ENCODE results near the gene MASP1. TPM values are rescaled to one million over a fixed set of nuclear protein-coding genes. Genes with fewer than 3 reads are reported as not detected.

Gene MASP1
- polyA plus RNA-seq, 3 donors from 2014 or later, result not detected

DNA sequence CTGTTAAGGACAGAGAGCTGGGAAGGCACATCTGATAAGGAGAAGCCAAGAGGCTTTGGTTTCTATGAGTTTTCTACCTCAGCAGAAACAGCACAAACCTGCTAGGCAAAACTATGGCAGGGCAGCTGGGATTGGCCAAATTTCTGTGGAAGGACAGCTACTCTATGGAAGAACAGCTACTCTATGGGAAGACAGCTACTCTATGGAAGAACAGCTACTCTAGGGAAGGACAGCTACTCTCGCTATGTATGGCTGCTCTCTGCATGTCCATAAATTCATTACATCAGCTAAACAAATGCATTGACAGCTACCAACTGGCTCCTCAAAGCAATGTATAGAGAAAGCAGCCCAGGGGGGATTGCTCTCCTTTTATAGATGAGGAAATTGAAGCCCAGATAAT lies 24.8 kb downstream of the MASP1 start:
- no peak overlapping the region for H3K27ac Mint-ChIP-seq
- H3K4me3 Mint-ChIP-seq, result no peak overlapping the region
- DNase-seq, result no peak
- no peaks in the 10 kb centered on the region for H3K4me1 Mint-ChIP-seq
- H3K9me3 Mint-ChIP-seq, result peaks cover 0 to 2% (median 0%) of the 10 kb centered on the region in 6 donors
- peaks cover 0 to 9% (median 5%) of the 10 kb centered on the region in 3 donors for H3K27me3 Mint-ChIP-seq (ENCODE audit: low read depth in 3 of 3)
- H3K36me3 Mint-ChIP-seq, result no peaks in the 10 kb centered on the region

- H3K4me1 Mint-ChIP-seq, result no peaks in the 10 kb centered on the region
- no peak overlapping the region for H3K4me3 Mint-ChIP-seq
- H3K9me3 Mint-ChIP-seq, result peaks cover 0 to 2% (median 0%) of the 10 kb centered on the region in 6 donors
- H3K27me3 Mint-ChIP-seq (ENCODE audit: low read depth in 3 of 3), result peaks cover 0 to 8% (median 5%) of the 10 kb centered on the region in 3 donors
- H3K27ac Mint-ChIP-seq, result no peak overlapping the region
- H3K36me3 Mint-ChIP-seq, result no peaks in the 10 kb centered on the region
- no peak for DNase-seq
Measured at GRCh38 chr3:187265461-187265955, 26.0 kb downstream of the MASP1 start.

GRCh38 chr3:187264911-187265310 lies 26.6 kb downstream of the MASP1 start:
- Mint-ChIP-seq H3K27me3 (ENCODE audit: low read depth in 3 of 3) (peaks cover 0 to 5% (median 4%) of the 10 kb centered on the region in 3 donors), H3K4me3 (no peak overlapping the region)

DNA sequence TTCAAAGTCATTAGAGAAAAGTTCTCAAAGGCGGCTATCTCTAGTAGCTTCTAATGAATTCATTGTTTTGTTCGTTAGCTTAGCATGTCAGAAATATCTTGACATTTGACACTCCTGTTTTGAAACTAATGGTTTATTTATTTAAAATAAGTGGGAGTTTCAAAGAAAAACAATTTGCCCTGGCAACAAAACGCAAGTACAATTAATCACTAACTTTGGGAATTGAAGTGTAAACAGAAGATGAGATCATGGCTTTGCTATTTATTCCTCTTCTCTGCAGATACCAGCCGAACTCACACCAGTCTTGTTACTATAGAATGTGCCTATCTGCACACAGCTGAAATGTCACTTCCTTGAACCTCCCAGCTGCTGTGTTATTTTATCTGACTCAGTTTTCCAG lies 27.5 kb downstream of the MASP1 start:
- Mint-ChIP-seq H3K4me1 (no peaks in the 10 kb centered on the region), H3K27me3 (ENCODE audit: low read depth in 3 of 3) (peaks cover 0 to 9% (median 4%) of the 10 kb centered on the region in 3 donors), H3K9me3 (peaks cover 0 to 2% (median 0%) of the 10 kb centered on the region in 6 donors), H3K4me3 (no peak overlapping the region), H3K36me3 (no peaks in the 10 kb centered on the region), H3K27ac (no peak overlapping the region)
- no peak for DNase-seq

More at GRCh38 chr3:187264911-187265310, 26.6 kb downstream of the MASP1 start:
- no peak for DNase-seq
- Mint-ChIP-seq H3K9me3 (peaks cover 0 to 2% (median 0%) of the 10 kb centered on the region in 6 donors), H3K27ac (no peak overlapping the region), H3K36me3 (no peaks in the 10 kb centered on the region), H3K4me1 (no peaks in the 10 kb centered on the region)

DNA sequence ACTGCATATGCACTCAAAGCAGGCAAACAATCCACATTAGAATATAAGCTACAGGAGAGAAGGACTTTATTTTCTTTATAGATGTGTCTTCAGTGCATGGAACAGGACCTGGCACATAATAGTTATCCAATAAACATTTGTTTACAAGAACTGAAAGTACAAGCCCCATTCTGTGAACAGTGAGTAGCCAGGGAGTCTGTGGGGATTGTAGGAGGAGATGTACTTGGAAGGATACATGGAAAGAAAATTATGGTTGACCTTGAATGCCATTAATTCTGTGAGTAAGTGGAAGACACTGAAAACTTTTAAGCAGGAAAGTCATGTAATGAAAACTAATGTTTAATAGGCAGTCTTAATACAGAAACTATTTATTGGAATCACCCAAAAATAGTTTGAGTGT lies 28.3 kb downstream of the MASP1 start:
- Mint-ChIP-seq H3K4me1 (no peaks in the 10 kb centered on the region), H3K9me3 (no peaks in the 10 kb centered on the region)

DNA sequence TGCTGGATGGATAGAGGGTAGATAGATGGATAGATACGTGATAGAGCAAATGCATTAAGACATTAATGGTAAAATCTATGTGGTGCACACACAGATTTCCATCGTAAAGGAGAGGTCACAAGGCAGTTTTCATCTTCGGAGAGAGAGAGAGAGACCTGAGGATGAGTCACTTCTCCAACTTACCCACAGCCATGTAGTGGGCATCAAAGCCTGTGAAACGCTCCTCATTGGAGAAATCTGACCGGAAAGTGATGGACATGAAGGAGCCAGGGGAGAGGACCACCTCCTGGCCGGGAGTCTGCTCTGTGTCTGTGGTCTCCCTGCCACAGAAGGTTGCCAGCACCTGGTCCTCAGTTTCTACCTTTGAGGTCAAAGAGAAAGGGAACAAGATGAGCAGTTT lies 29.2 kb downstream of the MASP1 start:
- Mint-ChIP-seq H3K4me1 (no peaks in the 10 kb centered on the region), H3K4me3 (no peak overlapping the region), H3K27me3 (ENCODE audit: low read depth in 3 of 3) (peaks cover 0 to 6% (median under 1%) of the 10 kb centered on the region in 3 donors), H3K27ac (no peak overlapping the region), H3K36me3 (no peaks in the 10 kb centered on the region), H3K9me3 (no peaks in the 10 kb centered on the region)
- no peak for DNase-seq

More for the DNA sequence above, 28.3 kb downstream of the MASP1 start:
- Mint-ChIP-seq H3K4me3 (no peak overlapping the region), H3K36me3 (no peaks in the 10 kb centered on the region), H3K27me3 (ENCODE audit: low read depth in 3 of 3) (peaks cover 0 to 9% (median 4%) of the 10 kb centered on the region in 3 donors), H3K27ac (no peak overlapping the region)
- no peak for DNase-seq

- no peaks in the 10 kb centered on the region for H3K36me3 Mint-ChIP-seq
- no peak overlapping the region for H3K27ac Mint-ChIP-seq
- H3K4me1 Mint-ChIP-seq, result no peaks in the 10 kb centered on the region
- DNase-seq, result no peak
- peaks cover 0 to 6% (median 0%) of the 10 kb centered on the region in 3 donors for H3K27me3 Mint-ChIP-seq (ENCODE audit: low read depth in 3 of 3)
- H3K4me3 Mint-ChIP-seq, result no peak overlapping the region
- H3K9me3 Mint-ChIP-seq, result no peaks in the 10 kb centered on the region
Measured at GRCh38 chr3:187261541-187261969, 30.0 kb downstream of the MASP1 start.

DNA sequence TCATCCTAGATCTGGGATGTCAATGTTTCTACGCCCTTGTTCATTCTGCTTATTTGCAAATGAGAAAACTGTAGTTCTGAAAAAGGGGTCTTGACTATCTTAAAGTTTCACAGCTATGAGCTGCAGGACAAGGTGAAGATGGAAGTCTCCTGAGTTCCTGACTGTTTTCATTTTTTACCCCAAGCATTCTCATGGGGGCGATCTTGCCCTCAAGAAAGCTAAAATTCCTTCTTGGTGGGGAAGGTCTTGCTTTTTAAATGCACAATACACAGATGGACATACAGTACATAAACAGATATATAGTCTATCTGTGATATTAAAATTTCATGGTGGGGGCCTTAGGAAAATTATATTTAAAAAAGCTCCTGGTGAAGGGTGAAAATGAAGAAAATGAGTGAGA lies 32.4 kb downstream of the MASP1 start:
- H3K27me3 Mint-ChIP-seq (ENCODE audit: low read depth in 3 of 3), result peaks cover 0 to 7% (median 6%) of the 10 kb centered on the region in 3 donors

DNA sequence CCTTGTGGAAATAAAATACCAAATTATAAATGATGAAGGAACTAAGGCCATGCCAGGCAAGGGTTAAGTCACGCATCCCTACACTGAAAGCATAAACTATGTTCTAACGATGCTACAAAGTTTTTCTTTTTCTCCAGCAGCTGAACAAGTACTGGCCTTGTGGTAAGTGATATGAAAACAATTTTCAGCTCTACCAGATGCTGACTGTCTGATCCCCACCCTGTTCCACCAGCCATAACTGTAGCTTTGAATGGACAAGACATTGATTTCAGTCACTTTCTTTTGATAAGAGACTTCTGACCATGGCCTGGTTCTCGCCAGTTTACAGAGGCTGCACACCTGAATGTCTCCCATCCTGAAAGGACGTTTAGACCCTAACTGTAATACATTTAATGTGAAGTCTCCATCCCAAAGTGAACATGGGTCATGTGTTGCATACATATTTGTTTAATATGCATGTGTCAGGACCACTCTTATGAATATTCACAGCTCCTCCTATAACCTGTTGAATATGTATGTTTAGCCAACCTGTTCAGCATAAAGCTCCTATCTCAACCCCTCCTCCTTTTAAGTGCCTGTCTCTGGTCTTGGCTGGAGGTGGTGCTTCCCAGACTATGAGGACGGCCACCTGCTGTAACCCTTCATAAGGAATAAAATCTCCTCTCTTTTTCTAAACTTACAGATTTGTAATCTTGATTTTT lies 33.4 kb downstream of the MASP1 start:
- DNase-seq, result no peak
- Mint-ChIP-seq H3K27me3 (ENCODE audit: low read depth in 3 of 3) (peaks cover 0 to 7% (median 6%) of the 10 kb centered on the region in 3 donors), H3K4me1 (no peaks in the 10 kb centered on the region), H3K27ac (no peak overlapping the region), H3K36me3 (no peaks in the 10 kb centered on the region), H3K4me3 (no peak overlapping the region), H3K9me3 (no peaks in the 10 kb centered on the region)

More for the DNA sequence above, 32.4 kb downstream of the MASP1 start:
- no peaks in the 10 kb centered on the region for H3K4me1 Mint-ChIP-seq
- H3K36me3 Mint-ChIP-seq, result no peaks in the 10 kb centered on the region
- H3K4me3 Mint-ChIP-seq, result no peak overlapping the region
- no peak overlapping the region for H3K27ac Mint-ChIP-seq
- no peak for DNase-seq
- no peaks in the 10 kb centered on the region for H3K9me3 Mint-ChIP-seq

GRCh38 chr3:187257471-187257870 lies 34.1 kb downstream of the MASP1 start:
- peaks cover 0 to 7% (median 6%) of the 10 kb centered on the region in 3 donors for H3K27me3 Mint-ChIP-seq (ENCODE audit: low read depth in 3 of 3)
- H3K27ac Mint-ChIP-seq, result no peak overlapping the region
- no peak overlapping the region for H3K4me3 Mint-ChIP-seq
- no peaks in the 10 kb centered on the region for H3K36me3 Mint-ChIP-seq
- H3K9me3 Mint-ChIP-seq, result no peaks in the 10 kb centered on the region
- no peaks in the 10 kb centered on the region for H3K4me1 Mint-ChIP-seq
- no peak for DNase-seq

GRCh38 chr3:187256051-187256616 lies 35.4 kb downstream of the MASP1 start:
- Mint-ChIP-seq H3K4me1 (no peaks in the 10 kb centered on the region), H3K27ac (no peak overlapping the region), H3K4me3 (no peak overlapping the region), H3K9me3 (no peaks in the 10 kb centered on the region), H3K36me3 (no peaks in the 10 kb centered on the region), H3K27me3 (ENCODE audit: low read depth in 3 of 3) (peaks cover 2 to 8% (median 5%) of the 10 kb centered on the region in 3 donors)
- DNase-seq, result no peak

DNA sequence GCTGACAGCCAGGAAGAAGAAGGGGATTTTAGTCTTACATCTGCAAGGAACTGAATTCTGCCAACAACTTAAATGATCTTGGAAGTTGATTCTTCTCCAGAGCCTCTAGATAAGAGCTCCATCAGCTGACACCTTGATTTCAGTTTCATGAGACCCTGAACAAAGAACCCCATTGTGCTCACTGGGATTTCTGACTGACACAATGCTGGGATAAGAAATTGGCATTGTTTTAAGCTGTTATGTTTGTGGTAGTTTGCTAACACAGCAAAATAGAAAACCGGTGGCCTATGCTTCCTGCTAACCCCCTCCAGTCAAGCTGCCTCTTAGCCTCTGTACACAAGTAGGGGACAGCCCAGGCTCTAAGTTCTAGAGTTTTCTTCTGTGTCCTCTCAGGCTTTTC lies 36.2 kb downstream of the MASP1 start:
- Mint-ChIP-seq H3K27ac (no peak overlapping the region), H3K4me3 (no peak overlapping the region), H3K9me3 (no peaks in the 10 kb centered on the region), H3K4me1 (no peaks in the 10 kb centered on the region), H3K27me3 (ENCODE audit: low read depth in 3 of 3) (peaks cover 2 to 8% (median 5%) of the 10 kb centered on the region in 3 donors), H3K36me3 (no peaks in the 10 kb centered on the region)
- DNase-seq, result no peak

DNA sequence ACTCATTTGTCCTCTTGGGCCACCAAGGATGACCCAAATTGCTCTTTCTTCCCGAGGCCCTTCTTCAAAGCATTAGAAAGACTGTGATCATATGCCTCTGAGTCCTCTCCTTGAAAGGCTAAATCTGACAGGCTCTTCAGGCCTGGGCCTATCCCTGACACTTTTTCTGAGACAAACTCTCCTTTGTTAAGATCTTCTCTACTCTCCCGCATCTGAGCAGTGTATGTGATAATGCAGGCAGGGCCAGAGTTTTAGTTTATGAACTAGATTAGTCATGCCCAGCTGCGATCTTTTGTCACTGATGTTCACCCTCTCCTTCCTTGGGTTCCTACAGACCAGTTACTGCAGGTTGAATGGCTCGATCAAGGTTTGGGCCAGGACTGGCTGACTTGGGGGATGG lies 39.2 kb downstream of the MASP1 start:
- Mint-ChIP-seq H3K4me1 (no peaks in the 10 kb centered on the region), H3K36me3 (no peaks in the 10 kb centered on the region), H3K27me3 (ENCODE audit: low read depth in 3 of 3) (peaks cover 5 to 10% (median 7%) of the 10 kb centered on the region in 3 donors), H3K4me3 (no peak overlapping the region), H3K9me3 (no peaks in the 10 kb centered on the region), H3K27ac (no peak overlapping the region)
- no peak for DNase-seq

DNA sequence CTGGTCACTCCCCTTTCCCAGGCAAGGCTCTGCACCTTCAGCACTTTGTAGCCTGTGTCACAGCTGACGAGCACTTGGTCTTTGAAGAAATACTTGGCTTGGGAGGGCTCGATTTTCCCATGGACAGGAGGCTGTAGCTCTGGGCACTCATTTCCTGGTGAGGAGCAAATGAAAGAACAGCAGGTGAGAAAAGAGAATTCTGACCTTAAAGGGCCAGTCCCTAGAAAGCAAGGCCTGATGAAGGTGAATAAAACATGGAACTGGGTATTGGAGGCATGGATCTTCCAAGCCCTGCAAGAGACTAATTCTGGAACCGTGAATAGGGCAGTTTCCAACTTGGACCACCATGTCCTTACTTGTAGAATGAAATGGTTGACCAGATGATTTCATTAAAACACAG lies 39.9 kb downstream of the MASP1 start:
- no peaks in the 10 kb centered on the region for H3K9me3 Mint-ChIP-seq
- H3K27ac Mint-ChIP-seq, result no peak overlapping the region
- H3K4me3 Mint-ChIP-seq, result no peak overlapping the region
- H3K36me3 Mint-ChIP-seq, result no peaks in the 10 kb centered on the region
- peaks cover 6 to 12% (median 7%) of the 10 kb centered on the region in 3 donors for H3K27me3 Mint-ChIP-seq (ENCODE audit: low read depth in 3 of 3)
- H3K4me1 Mint-ChIP-seq, result no peaks in the 10 kb centered on the region
- DNase-seq, result no peak
